Measurements from ENCODE around the gene PSMA2. TPM values are rescaled to one million over a fixed set of nuclear protein-coding genes. Genes with fewer than 3 reads are reported as not detected.

PSMA2 gene
- total RNA-seq, 1 donor from 2014 or later: 62.1 TPM

DNA sequence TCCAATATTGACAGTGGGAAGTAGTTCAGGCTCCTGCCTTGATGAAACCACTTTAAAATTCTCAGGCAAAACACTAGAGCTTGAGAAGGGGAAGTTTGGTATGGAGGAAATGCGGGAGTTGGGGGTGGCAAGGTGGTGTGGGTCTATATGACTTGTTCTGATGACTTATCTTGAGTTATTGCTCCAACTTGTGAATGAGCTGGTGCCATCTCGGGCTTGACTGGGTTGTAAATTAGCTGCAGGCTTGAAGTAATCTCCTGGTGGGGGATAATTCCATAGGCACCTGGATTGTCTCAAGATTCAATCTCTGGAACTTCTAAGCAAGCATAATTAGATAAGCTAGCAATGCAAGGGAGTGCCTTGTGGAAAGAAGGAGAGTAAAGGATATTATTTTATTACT, 29.2 kb upstream of the PSMA2 start:
- H3K27me3 ChIP-seq (ENCODE audit: control insufficient read depth, insufficient read depth, low read length): peaks cover 5% of the 10 kb centered on the region

DNA sequence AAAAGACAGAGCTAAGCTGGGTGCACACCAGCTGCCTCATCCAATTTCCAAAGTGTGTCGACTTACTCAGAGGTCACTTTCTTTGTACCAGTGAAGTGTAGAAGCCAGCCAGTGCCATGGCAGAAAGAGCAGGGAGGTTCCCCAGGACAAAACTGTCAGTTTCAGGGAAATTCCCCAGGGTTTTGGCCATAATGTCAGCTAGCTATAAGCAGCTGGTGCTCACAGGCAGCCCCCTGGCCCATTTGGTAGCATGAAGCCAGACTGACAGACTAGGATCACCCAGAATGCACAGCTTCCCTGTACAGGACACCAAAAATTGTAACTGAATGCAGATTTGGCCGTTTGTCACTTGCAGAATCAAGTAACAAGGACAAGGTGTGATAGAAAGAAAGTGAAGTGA, 28.8 kb upstream of the PSMA2 start:
- H3K27me3 ChIP-seq (ENCODE audit: control insufficient read depth, insufficient read depth, low read length): peaks cover 5% of the 10 kb centered on the region
- no peak overlapping the region for H3K4me3 ChIP-seq (ENCODE audit: low read depth, low read length)
- TF ChIP-seq, protein P1, sequence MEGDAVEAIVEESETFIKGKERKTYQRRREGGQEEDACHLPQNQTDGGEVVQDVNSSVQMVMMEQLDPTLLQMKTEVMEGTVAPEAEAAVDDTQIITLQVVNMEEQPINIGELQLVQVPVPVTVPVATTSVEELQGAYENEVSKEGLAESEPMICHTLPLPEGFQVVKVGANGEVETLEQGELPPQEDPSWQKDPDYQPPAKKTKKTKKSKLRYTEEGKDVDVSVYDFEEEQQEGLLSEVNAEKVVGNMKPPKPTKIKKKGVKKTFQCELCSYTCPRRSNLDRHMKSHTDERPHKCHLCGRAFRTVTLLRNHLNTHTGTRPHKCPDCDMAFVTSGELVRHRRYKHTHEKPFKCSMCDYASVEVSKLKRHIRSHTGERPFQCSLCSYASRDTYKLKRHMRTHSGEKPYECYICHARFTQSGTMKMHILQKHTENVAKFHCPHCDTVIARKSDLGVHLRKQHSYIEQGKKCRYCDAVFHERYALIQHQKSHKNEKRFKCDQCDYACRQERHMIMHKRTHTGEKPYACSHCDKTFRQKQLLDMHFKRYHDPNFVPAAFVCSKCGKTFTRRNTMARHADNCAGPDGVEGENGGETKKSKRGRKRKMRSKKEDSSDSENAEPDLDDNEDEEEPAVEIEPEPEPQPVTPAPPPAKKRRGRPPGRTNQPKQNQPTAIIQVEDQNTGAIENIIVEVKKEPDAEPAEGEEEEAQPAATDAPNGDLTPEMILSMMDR (IDR thresholded peaks at IDR 0.05; ENCODE audit: insufficient read depth, low read length, severe bottlenecking): no peak
- peak; percentile 18 for FAIRE-seq
- H3K36me3 ChIP-seq (ENCODE audit: control insufficient read depth, insufficient read depth, low read length): no peaks in the 10 kb centered on the region
- no peak for DNase-seq (ENCODE audit: low read depth)

More for the DNA sequence above, 29.2 kb upstream of the PSMA2 start:
- Histone ChIP-seq H3K36me3 (ENCODE audit: control insufficient read depth, insufficient read depth, low read length) (no peaks in the 10 kb centered on the region), H3K4me3 (ENCODE audit: low read depth, low read length) (no peak overlapping the region)
- TF ChIP-seq, protein P1 (IDR thresholded peaks at IDR 0.05; ENCODE audit: insufficient read depth, low read length, severe bottlenecking): no peak
- FAIRE-seq (no peak), DNase-seq (ENCODE audit: low read depth) (no peak)

DNA sequence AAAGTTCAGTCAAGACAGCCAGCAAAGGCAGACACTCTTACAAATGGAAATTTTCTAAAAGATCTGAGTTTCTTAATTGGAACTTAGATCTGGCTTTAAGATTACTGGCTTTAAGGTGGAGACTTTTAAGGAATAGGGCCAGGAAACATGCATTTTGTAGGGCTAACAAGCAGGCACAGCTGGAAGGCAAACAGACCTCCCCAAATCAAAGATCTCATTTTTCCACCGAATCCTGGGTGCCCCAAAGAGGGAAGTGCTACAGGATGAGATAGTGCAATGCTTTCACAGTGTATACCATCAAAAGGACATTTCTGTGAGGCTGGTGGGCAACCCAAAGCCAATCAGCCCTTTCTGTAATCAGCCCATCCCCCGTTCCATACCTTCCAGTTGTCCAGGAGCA, 27.6 kb upstream of the PSMA2 start:
- DNase-seq (ENCODE audit: low read depth) (no peak), FAIRE-seq (no peak)
- peaks cover 2% of the 10 kb centered on the region for H3K27me3 ChIP-seq (ENCODE audit: control insufficient read depth, insufficient read depth, low read length)
- TF ChIP-seq, protein P1 (IDR thresholded peaks at IDR 0.05; ENCODE audit: insufficient read depth, low read length, severe bottlenecking): no peak
- H3K36me3 ChIP-seq (ENCODE audit: control insufficient read depth, insufficient read depth, low read length): no peaks in the 10 kb centered on the region
- H3K4me3 ChIP-seq (ENCODE audit: low read depth, low read length): no peak overlapping the region

DNA sequence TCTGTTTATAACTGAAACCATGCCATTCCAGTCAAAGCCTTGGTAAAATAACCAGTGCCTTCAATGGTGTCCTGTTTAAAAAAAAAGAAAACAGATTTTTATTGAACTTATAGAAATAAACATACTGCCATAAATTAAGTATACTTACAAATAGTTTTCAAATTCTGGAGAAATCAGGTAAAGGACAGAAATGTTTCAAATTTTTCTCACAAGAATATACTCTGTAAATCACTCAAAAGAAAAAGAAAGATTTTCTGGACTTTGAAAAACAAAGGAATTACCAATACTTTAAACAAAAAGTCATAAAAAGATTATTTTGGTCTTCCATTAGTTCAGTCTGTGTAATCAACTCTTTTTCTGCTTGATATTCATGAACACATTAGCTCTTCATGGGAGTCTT, 24.1 kb upstream of the PSMA2 start:
- FAIRE-seq: no peak

DNA sequence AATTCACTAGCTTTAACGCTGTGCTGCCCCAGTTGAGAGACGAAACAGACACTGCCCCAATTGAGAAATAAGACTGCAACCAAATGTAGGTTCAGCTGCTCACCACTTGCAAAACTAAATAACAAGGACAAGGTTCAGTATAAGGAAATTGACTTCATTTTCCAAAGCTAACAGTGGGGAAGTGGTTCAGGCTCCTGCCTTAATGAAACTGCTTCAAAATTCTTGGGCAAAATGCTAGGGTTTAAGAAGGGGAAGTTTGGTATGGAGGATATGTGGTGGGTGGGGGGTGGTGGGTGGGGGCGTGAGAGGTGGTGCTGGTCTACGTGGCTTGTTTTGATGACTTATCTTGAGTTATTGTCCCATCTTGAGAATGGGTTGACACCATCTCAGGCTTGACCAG, 22.0 kb upstream of the PSMA2 start:
- Histone ChIP-seq H3K36me3 (ENCODE audit: control insufficient read depth, insufficient read depth, low read length) (no peaks in the 10 kb centered on the region), H3K4me3 (ENCODE audit: low read depth, low read length) (no peak overlapping the region), H3K27me3 (ENCODE audit: control insufficient read depth, insufficient read depth, low read length) (no peaks in the 10 kb centered on the region)
- DNase-seq (ENCODE audit: low read depth) (no peak), FAIRE-seq (no peak)
- TF ChIP-seq, protein P1 (IDR thresholded peaks at IDR 0.05; ENCODE audit: insufficient read depth, low read length, severe bottlenecking): no peak

More for the DNA sequence above, 24.1 kb upstream of the PSMA2 start:
- H3K27me3 ChIP-seq (ENCODE audit: control insufficient read depth, insufficient read depth, low read length): no peaks in the 10 kb centered on the region
- H3K4me3 ChIP-seq (ENCODE audit: low read depth, low read length): no peak overlapping the region
- H3K36me3 ChIP-seq (ENCODE audit: control insufficient read depth, insufficient read depth, low read length): no peaks in the 10 kb centered on the region
- no peak for DNase-seq (ENCODE audit: low read depth)
- TF ChIP-seq, protein P1 (IDR thresholded peaks at IDR 0.05; ENCODE audit: insufficient read depth, low read length, severe bottlenecking): no peak

DNA sequence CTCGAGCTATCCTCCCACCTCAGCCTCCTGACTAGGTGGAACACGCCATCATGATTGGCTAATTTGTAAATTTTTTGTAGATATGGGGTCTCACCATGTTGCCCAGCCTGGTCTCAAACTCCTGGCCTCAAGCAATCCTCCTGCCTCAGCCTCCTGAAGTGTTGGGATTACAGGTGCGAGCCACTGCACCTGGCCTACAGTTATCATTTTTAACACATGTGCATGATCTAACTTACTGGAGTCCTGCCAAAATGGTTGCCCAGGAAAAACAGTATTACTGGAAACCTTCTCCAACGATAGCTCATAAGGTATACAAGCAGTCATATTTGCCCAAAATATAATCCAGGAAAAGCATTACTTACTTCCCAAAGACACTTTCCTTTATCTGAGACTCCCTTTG, 20.4 kb upstream of the PSMA2 start:
- no peaks in the 10 kb centered on the region for H3K36me3 ChIP-seq (ENCODE audit: control insufficient read depth, insufficient read depth, low read length)
- FAIRE-seq (no peak), DNase-seq (ENCODE audit: low read depth) (no peak)
- no peaks in the 10 kb centered on the region for H3K27me3 ChIP-seq (ENCODE audit: control insufficient read depth, insufficient read depth, low read length)
- TF ChIP-seq, protein P1 (IDR thresholded peaks at IDR 0.05; ENCODE audit: insufficient read depth, low read length, severe bottlenecking): no peak
- no peak overlapping the region for H3K4me3 ChIP-seq (ENCODE audit: low read depth, low read length)

Data from bronchial epithelial cell (primary cell).